Thoracic aorta (tissue), 2 donors: ENCODE data around the gene DKKL1. TPM values are rescaled to one million over a fixed set of nuclear protein-coding genes. Genes with fewer than 3 reads are reported as not detected.

Experiments used
- ATAC-seq: fragments of 150-250 bp; one replicate; pipeline ENCODE4 v1.8.0; 2017; ENCODE audit warnings: low read depth; ENCODE audit not compliant: insufficient number of reproducible peaks, low FRiP score
- DNase-seq: peaks from one replicate; pipeline ENCODE4 v3.0.0-alpha.2; 2020; ENCODE audit warnings: low spot score
- H3K27ac ChIP-seq, 2 donors: fragments of 200-600 bp; sonication (generic); 1 replicate in 1 of 2; 2 replicates in 1 of 2; pipeline ENCODE4 v1.5.1; 2016; ENCODE audit warnings: mild to moderate bottlenecking in 2 of 2, moderate library complexity in 2 of 2
- H3K27me3 ChIP-seq: fragments of 200-600 bp; sonication (generic); replicated peaks from 2 replicates; pipeline ENCODE4 v1.6.0; 2016; ENCODE audit warnings: mild to moderate bottlenecking; ENCODE audit not compliant: insufficient read depth
- H3K36me3 ChIP-seq: fragments of 200-600 bp; sonication (generic); one replicate; pipeline ENCODE4 v1.5.1; 2016
- H3K4me1 ChIP-seq, 2 donors: fragments of 200-600 bp; sonication (generic); 1 replicate in 1 of 2; 2 replicates in 1 of 2; pipeline versions ENCODE4 v1.5.1 to v1.6.0; 2016; ENCODE audit warnings: low read depth in 2 of 2, mild to moderate bottlenecking in 1 of 2; ENCODE audit not compliant: control insufficient read depth in 1 of 2
- H3K4me3 ChIP-seq: fragments of 200-600 bp; sonication (generic); 2 replicates; pipeline ENCODE4 v1.5.1; 2016; ENCODE audit warnings: mild to moderate bottlenecking
- H3K9me3 ChIP-seq: fragments of 200-600 bp; sonication (generic); 2 replicates; pipeline ENCODE4 v1.5.1; 2016
- CTCF ChIP-seq: fragments of 200-600 bp; sonication (generic); IDR thresholded peaks from one replicate; pipeline ENCODE4 v1.5.1; 2019; ENCODE audit warnings: antibody characterized with exemption
- total RNA-seq, 2 donors: library from RNA; depleted of rRNA; stranded (reverse); fragments of >200 nt; gene quantifications; one replicate each; pipeline versions ENCODE4 v1.1.0 to v1.2.3, GENCODE V29; 2016

Gene DKKL1
- total RNA-seq, 2 donors from 2014 or later, result 0.95 TPM; not detected in 1

- no peaks in the 10 kb centered on the region for H3K9me3 ChIP-seq
- H3K4me1 ChIP-seq, result no peaks in the 10 kb centered on the region
- H3K36me3 ChIP-seq, result no peaks in the 10 kb centered on the region
- no peak for ATAC-seq
- no peak for DNase-seq
- no peak overlapping the region for H3K27ac ChIP-seq
- no peak for TF ChIP-seq CTCF
- H3K27me3 ChIP-seq, result no peaks in the 10 kb centered on the region
- no peak overlapping the region for H3K4me3 ChIP-seq
These were observed 43.9 kb downstream of the DKKL1 start for GRCh38 chr19:49407482-49408015.

- no peaks in the 10 kb centered on the region for H3K27me3 ChIP-seq
- no peaks in the 10 kb centered on the region for H3K4me1 ChIP-seq
- no peak for TF ChIP-seq CTCF
- H3K27ac ChIP-seq, result no peak overlapping the region
- H3K36me3 ChIP-seq, result no peaks in the 10 kb centered on the region
- no peaks in the 10 kb centered on the region for H3K9me3 ChIP-seq
- H3K4me3 ChIP-seq, result no peak overlapping the region
- DNase-seq (no peak), ATAC-seq (no peak)
These were observed 45.3 kb downstream of the DKKL1 start for GRCh38 chr19:49408816-49409440.

GRCh38 chr19:49409441-49410029 is 45.9 kb downstream of the DKKL1 start:
- no peak for TF ChIP-seq CTCF
- ATAC-seq (no peak), DNase-seq (no peak)
- no peak overlapping the region for H3K4me3 ChIP-seq
- H3K36me3 ChIP-seq, result no peaks in the 10 kb centered on the region
- H3K27ac ChIP-seq, result no peak overlapping the region
- no peaks in the 10 kb centered on the region for H3K4me1 ChIP-seq
- H3K9me3 ChIP-seq, result no peaks in the 10 kb centered on the region
- no peaks in the 10 kb centered on the region for H3K27me3 ChIP-seq

- H3K36me3 ChIP-seq, result no peaks in the 10 kb centered on the region
- no peak overlapping the region for H3K4me3 ChIP-seq
- TF ChIP-seq CTCF, result no peak
- ATAC-seq, result no peak
- no peaks in the 10 kb centered on the region for H3K27me3 ChIP-seq
- H3K9me3 ChIP-seq, result no peaks in the 10 kb centered on the region
- no peaks in the 10 kb centered on the region for H3K4me1 ChIP-seq
- no peak overlapping the region for H3K27ac ChIP-seq
- no peak for DNase-seq
These were observed 48.1 kb downstream of the DKKL1 start for GRCh38 chr19:49411681-49412326.

GRCh38 chr19:49413348-49413747 is 49.7 kb downstream of the DKKL1 start:
- DNase-seq (no peak), ATAC-seq (no peak)
- Histone ChIP-seq H3K27ac (no peak overlapping the region), H3K27me3 (no peaks in the 10 kb centered on the region), H3K9me3 (no peaks in the 10 kb centered on the region), H3K36me3 (no peaks in the 10 kb centered on the region), H3K4me1 (no peaks in the 10 kb centered on the region), H3K4me3 (no peak overlapping the region)
- no peak for TF ChIP-seq CTCF
